ENCODE measurements around the gene GGTLC2. TPM values are rescaled to one million over a fixed set of nuclear protein-coding genes. Genes with fewer than 3 reads are reported as not detected.

Gene GGTLC2
- total and polyA plus RNA-seq, 5 donors from 2014 or later, result 0.24 TPM; not detected in 4

DNA sequence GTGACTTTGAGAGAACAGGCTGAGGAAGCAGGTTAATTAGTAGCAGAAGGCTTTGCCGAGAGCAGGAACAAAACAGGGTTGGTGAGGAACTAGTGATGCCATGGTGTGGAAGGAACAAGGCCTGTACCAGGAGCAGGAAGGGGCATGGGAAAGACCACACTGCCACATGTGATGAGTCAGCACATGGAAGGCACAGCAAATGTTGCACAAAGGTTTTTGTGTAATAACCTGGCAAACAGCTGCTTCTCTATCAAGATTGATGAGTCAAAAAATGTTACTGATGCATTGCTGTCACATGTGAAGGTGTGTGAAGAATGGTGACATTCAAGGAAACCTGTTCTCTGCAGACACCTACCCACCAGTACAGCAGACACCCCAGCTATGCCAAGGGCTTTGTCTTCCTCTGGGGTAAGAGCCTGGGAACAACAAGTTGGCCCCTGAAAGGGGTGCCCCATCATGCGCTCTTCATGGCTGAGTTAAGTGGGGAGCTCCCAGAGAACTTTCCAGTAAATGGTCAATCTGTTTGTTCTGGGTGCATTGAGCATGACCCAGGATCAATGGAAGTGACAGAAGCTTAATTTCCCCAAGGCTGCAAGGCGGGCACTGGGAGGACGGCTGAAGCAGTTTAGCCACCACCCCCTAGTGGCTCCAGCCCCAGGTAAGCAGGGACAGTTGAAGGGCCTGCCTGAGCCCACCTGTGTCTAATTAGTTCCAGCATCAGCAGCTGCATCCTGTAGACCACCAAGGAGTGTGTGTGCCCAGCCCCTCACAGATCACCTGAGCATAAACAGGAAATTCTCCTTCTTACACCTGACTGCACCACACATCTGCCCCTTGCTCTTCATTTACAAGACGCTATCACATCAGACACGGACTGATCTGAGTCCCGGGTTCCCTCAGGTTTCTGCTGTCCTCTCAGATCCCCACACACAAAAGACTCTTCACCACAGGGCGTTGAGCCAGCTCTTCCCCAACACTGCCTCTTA lies 47.6 kb downstream of the GGTLC2 start:
- DNase-seq (no peak), ATAC-seq (ENCODE audit: low read depth in 2 of 2) (no peak)
- Histone ChIP-seq H3K27ac (ENCODE audit: insufficient read depth, low read length, poor library complexity, severe bottlenecking) (no peak overlapping the region), H3K9me3 (ENCODE audit: control insufficient read depth in 2 of 2, low read length in 2 of 2) (no peaks in the 10 kb centered on the region), H3K36me3 (ENCODE audit: control insufficient read depth, insufficient read depth, low read length) (no peaks in the 10 kb centered on the region), H3K4me1 (ENCODE audit: control insufficient read depth, insufficient read depth, low read length, poor library complexity, severe bottlenecking) (no peaks in the 10 kb centered on the region), H3K4me3 (ENCODE audit: low read depth, low read length) (no peak overlapping the region), H3K27me3 (ENCODE audit: control insufficient read depth, insufficient read depth, low read length) (no peaks in the 10 kb centered on the region)
- Mint-ChIP-seq H3K4me3 (no peak overlapping the region), H3K9me3 (no peaks in the 10 kb centered on the region), H3K4me1 (peaks cover 0 to 3% (median 0%) of the 10 kb centered on the region in 4 donors), H3K27me3 (peaks cover 24% of the 10 kb centered on the region), H3K27ac (peak overlapping the region in 1 of 3 donors; percentile 69), H3K36me3 (no peaks in the 10 kb centered on the region)

DNA sequence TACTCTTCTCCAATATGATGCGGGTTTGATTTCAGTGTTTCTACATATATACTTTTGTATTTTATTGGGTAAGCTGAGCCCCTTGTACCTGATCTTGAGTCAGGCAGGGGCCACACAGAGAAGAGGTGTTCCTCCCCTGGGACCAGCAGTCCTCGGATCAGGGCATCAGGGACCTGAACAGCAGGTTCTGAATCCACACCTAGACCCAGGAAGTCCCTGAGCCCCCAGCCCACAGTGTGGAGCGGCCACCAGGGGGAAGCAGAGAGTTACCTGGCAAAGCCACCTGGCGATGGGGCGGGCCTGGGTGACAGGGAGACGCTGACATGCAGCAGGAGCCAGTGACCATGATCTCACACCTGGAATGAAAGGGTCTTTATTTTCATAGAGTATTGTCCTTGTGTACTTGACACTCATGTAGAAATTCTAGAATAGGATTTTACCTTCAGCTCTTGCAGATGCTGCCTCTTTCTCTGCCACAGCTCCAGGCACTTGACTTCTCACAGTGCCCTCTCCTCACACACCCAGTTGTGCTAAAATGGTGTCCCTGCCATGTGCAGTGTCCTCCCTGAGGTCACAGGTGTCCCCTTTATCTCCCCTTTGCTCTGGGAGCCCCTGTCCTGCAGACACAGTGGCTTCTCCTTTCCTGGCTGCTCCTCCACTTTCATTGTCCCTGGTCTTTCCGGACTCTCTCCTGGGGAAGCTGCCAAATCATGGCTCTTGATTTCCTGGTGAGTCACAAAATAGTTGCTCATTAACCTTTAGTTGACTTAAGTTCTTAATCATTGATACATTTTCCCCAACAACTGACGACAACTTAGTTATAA lies 48.5 kb downstream of the GGTLC2 start:
- no peaks in the 10 kb centered on the region for H3K9me3 ChIP-seq (ENCODE audit: control insufficient read depth in 2 of 2, low read length in 2 of 2)
- no peaks in the 10 kb centered on the region for H3K36me3 Mint-ChIP-seq
- DNase-seq (peak; percentile 40 to 53 (median 49)), ATAC-seq (ENCODE audit: low read depth in 2 of 2) (peak in 1 of 2 donors; percentile 64)
- H3K4me3 Mint-ChIP-seq, result no peak overlapping the region
- no peaks in the 10 kb centered on the region for H3K9me3 Mint-ChIP-seq
- no peaks in the 10 kb centered on the region for H3K36me3 ChIP-seq (ENCODE audit: control insufficient read depth, insufficient read depth, low read length)
- no peak overlapping the region for H3K4me3 ChIP-seq (ENCODE audit: low read depth, low read length)
- H3K27ac ChIP-seq (ENCODE audit: insufficient read depth, low read length, poor library complexity, severe bottlenecking), result no peak overlapping the region
- H3K4me1 Mint-ChIP-seq, result peaks cover 0 to 3% (median 0%) of the 10 kb centered on the region in 4 donors
- H3K27ac Mint-ChIP-seq, result no peak overlapping the region
- no peaks in the 10 kb centered on the region for H3K4me1 ChIP-seq (ENCODE audit: control insufficient read depth, insufficient read depth, low read length, poor library complexity, severe bottlenecking)
- H3K27me3 Mint-ChIP-seq, result peaks cover 21% of the 10 kb centered on the region
- H3K27me3 ChIP-seq (ENCODE audit: control insufficient read depth, insufficient read depth, low read length), result no peaks in the 10 kb centered on the region

GRCh38 chr22:22693531-22693884 lies 49.1 kb downstream of the GGTLC2 start:
- Mint-ChIP-seq H3K27me3 (peaks cover 19% of the 10 kb centered on the region), H3K36me3 (no peaks in the 10 kb centered on the region), H3K27ac (no peak overlapping the region), H3K4me1 (peaks cover 0 to 3% (median 0%) of the 10 kb centered on the region in 4 donors), H3K9me3 (no peaks in the 10 kb centered on the region), H3K4me3 (no peak overlapping the region)
- DNase-seq (no peak), ATAC-seq (ENCODE audit: low read depth in 2 of 2) (no peak)
- Histone ChIP-seq H3K36me3 (ENCODE audit: control insufficient read depth, insufficient read depth, low read length) (no peaks in the 10 kb centered on the region), H3K4me3 (ENCODE audit: low read depth, low read length) (no peak overlapping the region), H3K27me3 (ENCODE audit: control insufficient read depth, insufficient read depth, low read length) (no peaks in the 10 kb centered on the region), H3K27ac (ENCODE audit: insufficient read depth, low read length, poor library complexity, severe bottlenecking) (no peak overlapping the region), H3K4me1 (ENCODE audit: control insufficient read depth, insufficient read depth, low read length, poor library complexity, severe bottlenecking) (no peaks in the 10 kb centered on the region), H3K9me3 (ENCODE audit: control insufficient read depth in 2 of 2, low read length in 2 of 2) (no peaks in the 10 kb centered on the region)

DNA sequence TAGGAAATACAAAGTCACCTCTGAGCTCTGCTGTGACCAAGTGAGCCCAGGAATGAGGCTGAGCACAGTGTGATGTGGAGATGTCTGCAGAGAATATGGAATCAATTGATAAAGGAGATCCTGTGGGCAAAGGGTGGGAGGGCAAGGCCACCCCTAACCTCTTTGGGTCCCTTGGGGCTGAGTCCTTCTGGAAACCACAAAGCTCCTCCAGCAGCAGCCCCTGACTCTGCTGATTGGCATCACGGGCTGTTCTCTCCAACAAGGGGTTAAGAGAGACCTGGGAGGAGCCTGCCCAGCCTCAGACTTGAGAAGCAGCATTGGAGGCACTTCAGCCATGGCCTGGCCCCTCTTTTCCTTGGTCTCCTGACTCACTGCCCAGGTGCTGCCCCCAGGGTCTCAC lies 49.7 kb downstream of the GGTLC2 start:
- Mint-ChIP-seq H3K27ac (no peak overlapping the region), H3K9me3 (no peaks in the 10 kb centered on the region)
- no peak for DNase-seq

DNA sequence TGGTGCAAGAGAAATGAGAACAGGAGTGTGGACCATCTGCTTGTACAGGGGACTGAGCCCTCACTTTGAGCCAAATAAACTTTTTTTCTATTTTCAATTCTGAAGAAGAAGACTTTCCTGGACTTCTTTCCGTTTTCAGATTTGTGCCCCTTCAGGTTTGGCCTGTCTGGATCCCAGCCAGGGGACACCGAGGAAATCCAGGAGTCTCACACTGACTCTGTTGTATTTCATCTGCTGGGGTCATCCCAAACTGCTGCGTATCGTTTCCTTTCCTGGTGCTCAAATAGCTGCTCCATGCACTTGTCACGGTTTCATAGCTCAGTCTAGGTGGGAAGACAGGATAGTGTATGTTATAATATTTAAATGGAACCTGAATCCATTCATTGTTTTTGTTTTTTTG lies 51.7 kb downstream of the GGTLC2 start:
- Histone ChIP-seq H3K36me3 (ENCODE audit: control insufficient read depth, insufficient read depth, low read length) (no peaks in the 10 kb centered on the region), H3K27me3 (ENCODE audit: control insufficient read depth, insufficient read depth, low read length) (no peaks in the 10 kb centered on the region), H3K4me3 (ENCODE audit: low read depth, low read length) (no peak overlapping the region), H3K27ac (ENCODE audit: insufficient read depth, low read length, poor library complexity, severe bottlenecking) (no peak overlapping the region), H3K9me3 (ENCODE audit: control insufficient read depth in 2 of 2, low read length in 2 of 2) (no peaks in the 10 kb centered on the region), H3K4me1 (ENCODE audit: control insufficient read depth, insufficient read depth, low read length, poor library complexity, severe bottlenecking) (no peaks in the 10 kb centered on the region)
- H3K4me1 Mint-ChIP-seq, result peaks cover 0 to 3% (median 0%) of the 10 kb centered on the region in 4 donors
- ATAC-seq (ENCODE audit: low read depth in 2 of 2) (no peak), DNase-seq (no peak)
- no peaks in the 10 kb centered on the region for H3K36me3 Mint-ChIP-seq
- no peak overlapping the region for H3K4me3 Mint-ChIP-seq
- H3K9me3 Mint-ChIP-seq, result no peaks in the 10 kb centered on the region
- H3K27me3 Mint-ChIP-seq, result peaks cover 28% of the 10 kb centered on the region
- H3K27ac Mint-ChIP-seq, result peak overlapping the region in 1 of 3 donors; percentile 64

More for the DNA sequence above, 49.7 kb downstream of the GGTLC2 start:
- no peaks in the 10 kb centered on the region for H3K36me3 Mint-ChIP-seq
- H3K4me3 ChIP-seq (ENCODE audit: low read depth, low read length), result no peak overlapping the region
- H3K4me1 ChIP-seq (ENCODE audit: control insufficient read depth, insufficient read depth, low read length, poor library complexity, severe bottlenecking), result no peaks in the 10 kb centered on the region
- H3K27me3 ChIP-seq (ENCODE audit: control insufficient read depth, insufficient read depth, low read length), result no peaks in the 10 kb centered on the region
- peaks cover 19% of the 10 kb centered on the region for H3K27me3 Mint-ChIP-seq
- H3K9me3 ChIP-seq (ENCODE audit: control insufficient read depth in 2 of 2, low read length in 2 of 2), result no peaks in the 10 kb centered on the region
- no peaks in the 10 kb centered on the region for H3K36me3 ChIP-seq (ENCODE audit: control insufficient read depth, insufficient read depth, low read length)
- no peak overlapping the region for H3K27ac ChIP-seq (ENCODE audit: insufficient read depth, low read length, poor library complexity, severe bottlenecking)
- H3K4me3 Mint-ChIP-seq, result no peak overlapping the region
- peaks cover 0 to 3% (median 0%) of the 10 kb centered on the region in 4 donors for H3K4me1 Mint-ChIP-seq
- no peak for ATAC-seq (ENCODE audit: low read depth in 2 of 2)

Other genes with a start within 250 kb of the GGTLC2 start
- gene ZNF280B, start 135.9 kb upstream of the GGTLC2 start, total RNA-seq, result 1.0 TPM
- gene ZNF280B, start 135.9 kb upstream of the GGTLC2 start, polyA plus RNA-seq, result 1 to 10 TPM in 1 of 4 donors, under 1 TPM in 3; 0.70 to 1.9 (median 0.84) TPM
- not detected for gene ZNF280A, start 124.3 kb upstream of the GGTLC2 start, total RNA-seq
- not detected for gene ZNF280A, start 124.3 kb upstream of the GGTLC2 start, polyA plus RNA-seq
- gene PRAME, start 85.3 kb upstream of the GGTLC2 start, total RNA-seq, result not detected
- not detected for gene PRAME, start 85.3 kb upstream of the GGTLC2 start, polyA plus RNA-seq
- 0.39 TPM for gene IGLL5, start 243.2 kb downstream of the GGTLC2 start, total RNA-seq
- gene IGLL5, start 243.2 kb downstream of the GGTLC2 start, polyA plus RNA-seq, result 1 to 10 TPM in 1 of 4 donors, under 1 TPM in 1, not detected in 2; 0.27 to 1.4 TPM

Measured in CD4-positive, CD25-positive, alpha-beta regulatory T cell (primary cell).